GM20431 (cell line): ENCODE measurements around the gene FAM83E.
"Not testable (repeated sequence)": the region's sequence is repeated elsewhere in the genome, so short reads cannot be mapped to it uniquely, and the experiment has no call there.

ENCODE experiments used
- in situ Hi-C: fragments of 300-500 bp; cut with MseI, MboI; formaldehyde crosslinking; loops from one replicate; pipeline ENCODE4 v1.15.0; 2020; ENCODE audit warnings: low sequenced_read_pairs; ENCODE audit not compliant: unreplicated experiment

Gene FAM83E

DNA sequence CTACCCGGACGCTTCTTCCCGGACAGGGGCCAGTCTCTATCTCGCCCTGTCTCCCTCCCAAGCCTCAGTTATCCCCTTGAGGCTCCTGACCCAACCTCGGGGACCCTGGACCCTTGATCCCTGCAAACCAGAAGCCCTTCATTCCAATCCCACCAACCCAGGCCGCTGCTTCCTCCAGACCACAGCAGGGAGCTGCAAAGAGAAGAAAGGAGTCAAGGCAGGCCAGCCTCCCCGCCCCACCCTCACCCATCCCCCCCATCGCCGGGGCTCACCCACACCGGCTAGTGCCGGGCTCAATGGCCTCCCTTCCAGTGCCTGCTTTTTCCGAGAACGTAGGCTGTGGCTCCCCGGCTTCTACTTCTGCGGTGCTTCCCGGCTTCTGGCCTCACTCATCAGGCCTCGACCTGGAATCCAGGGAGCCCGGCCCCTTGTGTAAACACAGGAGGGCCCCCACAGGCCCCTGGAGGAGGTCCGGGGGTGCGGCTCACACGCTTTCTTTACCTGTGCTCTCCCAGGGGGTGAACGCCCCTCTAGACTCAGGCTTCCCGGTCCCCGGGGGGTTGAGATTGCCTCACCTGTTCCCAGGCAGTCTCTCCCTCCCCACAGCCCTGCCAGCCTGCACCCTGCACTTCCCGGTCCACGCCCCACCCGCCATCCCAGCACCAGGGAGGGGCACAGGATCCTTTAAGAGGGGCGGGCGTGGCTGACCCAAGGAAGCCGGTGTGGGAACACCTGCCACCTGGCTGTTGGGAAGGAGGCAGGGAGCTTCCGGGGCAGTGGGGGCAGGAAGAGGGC is at the start of gene FAM83E:
FAM83E (minus strand) TSS at position 641 of the 795 bp plus-strand sequence. CDS start 1,704 bp downstream, outside the sequence.
- in situ Hi-C loops, result no loop called here

DNA sequence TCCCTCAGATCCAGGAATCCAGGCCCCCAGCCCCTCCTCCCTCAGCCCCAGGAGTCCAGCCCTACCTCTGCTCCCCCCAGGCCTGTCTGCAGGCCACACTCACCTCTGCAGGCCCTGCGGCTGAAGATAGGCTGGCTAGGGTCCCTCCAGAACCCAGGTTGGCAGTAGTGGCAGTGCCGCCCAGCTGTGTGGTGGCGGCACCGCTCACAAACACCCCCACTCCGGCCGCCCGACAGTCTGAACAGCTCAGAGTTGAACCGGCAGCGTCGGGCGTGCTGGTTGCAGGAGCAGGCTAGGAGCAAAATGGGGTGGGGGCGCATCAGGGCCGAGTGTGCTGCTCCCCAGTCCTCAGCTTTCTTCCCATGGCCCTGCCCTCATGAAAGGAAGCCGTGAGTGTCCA is 49.6 kb upstream of the FAM83E start:
- in situ Hi-C loops, result no loop called here

DNA sequence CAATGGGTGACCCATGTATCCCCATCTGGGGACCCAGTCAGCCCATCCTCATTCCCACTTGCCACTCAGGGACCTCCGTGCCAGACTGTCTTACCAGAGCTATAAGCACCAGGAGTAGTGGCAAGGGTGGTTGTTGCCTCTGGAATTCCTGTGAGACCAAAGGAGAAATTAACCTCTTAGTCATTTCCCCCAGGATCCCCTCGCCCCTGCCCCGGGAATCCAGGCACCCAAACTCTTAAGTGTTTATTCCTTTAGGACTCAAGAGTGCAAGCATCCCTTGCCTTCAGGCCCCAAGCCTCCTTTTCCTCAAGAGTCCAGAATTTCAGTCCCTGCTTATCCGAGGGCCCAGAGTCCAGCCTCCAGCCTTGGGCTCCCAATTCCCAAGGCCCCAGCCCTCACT is 48.8 kb upstream of the FAM83E start:
- in situ Hi-C loops, result no loop called here

DNA sequence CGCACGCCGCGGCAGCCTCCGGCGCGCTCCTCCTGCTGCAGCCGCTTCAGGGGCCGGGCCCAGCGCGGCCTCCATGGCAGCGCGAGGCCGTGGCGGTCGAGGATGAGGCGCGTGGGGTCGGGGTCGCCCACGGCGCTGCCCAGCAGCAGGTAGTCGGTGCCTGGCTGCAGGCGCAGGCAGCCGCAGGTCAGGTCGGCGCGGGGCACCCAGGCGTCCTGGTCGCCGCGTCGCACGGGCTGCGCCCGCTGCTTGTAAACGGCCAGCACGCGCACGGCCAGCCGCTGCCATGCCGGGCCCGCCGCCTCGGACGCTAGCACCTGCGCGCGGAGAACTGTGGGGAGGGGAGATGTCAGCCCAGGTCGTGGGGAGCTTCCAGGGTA is 46.8 kb upstream of the FAM83E start:
- in situ Hi-C loops, result no loop called here

DNA sequence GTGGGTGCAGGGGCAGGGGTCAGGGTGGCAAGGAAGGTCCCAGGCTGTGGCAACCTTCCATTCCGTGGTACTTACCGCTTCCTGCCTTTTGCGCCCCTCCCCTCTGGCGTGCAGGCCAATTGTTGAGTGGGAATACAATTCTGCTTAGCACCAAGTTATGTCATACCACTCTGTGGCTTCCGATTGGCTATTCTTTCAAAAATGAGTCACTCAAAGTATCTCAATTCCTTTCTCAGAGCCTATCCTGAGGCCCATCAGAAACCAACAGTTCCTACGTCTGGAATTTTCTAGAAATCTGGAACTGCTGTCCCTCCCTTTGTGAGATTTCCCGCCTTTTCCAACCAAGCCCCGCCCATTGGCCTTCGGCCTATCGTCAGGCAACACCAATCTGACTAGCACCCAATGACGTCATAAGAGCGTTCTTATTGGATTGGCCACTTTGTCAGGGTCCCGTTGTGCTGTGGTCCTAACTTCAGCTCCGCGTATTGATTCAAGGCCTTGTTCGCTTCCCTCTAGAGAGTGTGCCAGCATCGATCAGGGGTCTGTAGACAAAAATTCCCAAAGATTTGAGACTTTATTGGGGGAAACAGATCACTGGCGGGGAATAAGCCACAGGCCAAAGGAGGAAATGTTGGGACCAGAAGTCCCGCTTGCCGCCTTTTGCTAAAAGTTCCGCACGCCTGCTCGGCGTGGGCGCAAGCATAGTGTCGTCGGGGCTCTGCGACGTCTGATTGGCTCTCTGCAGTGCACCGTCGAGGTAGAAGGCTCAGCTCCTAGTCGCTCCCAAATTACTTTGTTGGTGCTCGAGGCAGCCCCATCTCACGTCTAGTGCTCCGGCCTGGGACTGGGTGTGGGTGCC is 46.2 kb upstream of the FAM83E start:
- in situ Hi-C loops, result no loop called here

DNA sequence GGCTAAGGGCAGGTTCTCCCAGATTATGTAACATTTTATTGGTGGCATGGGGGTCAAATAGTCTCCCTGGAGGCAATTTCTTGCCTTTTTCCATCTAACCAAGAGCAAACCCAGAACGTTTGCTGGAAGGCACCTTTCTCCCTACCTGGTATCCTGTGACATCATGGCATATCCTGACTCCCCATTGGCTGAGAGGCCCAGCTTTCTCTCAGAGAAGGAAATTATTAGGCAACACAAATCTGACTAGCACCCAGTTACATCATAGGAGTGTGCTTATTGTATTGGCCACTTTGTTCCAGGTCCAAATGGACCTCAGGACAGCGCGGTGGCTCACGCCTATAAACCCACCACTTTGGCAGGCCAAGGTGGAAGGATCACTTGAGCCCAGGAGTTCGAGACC is 44.9 kb upstream of the FAM83E start:
- in situ Hi-C loops, result no loop called here

DNA sequence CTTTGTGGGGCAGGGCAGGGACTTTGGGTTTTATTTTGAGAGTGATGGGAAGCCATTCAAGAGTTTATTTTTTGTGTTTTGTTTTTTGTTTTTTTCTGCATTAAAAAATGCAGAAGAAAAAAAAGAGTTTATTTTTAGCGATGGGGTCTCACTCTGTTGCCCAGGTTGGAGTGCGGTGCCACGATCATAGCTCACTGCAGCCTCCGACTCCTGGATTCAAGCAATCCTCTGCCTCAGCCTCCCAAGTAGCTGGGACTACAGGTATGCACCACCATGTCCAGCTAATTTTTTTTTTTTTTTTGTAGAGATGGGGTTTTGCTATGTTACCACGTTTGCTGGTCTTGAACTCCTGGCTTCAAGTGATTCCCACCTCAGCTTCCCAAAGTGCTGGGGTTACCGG is 43.6 kb upstream of the FAM83E start:
- in situ Hi-C loops, result no loop called here

DNA sequence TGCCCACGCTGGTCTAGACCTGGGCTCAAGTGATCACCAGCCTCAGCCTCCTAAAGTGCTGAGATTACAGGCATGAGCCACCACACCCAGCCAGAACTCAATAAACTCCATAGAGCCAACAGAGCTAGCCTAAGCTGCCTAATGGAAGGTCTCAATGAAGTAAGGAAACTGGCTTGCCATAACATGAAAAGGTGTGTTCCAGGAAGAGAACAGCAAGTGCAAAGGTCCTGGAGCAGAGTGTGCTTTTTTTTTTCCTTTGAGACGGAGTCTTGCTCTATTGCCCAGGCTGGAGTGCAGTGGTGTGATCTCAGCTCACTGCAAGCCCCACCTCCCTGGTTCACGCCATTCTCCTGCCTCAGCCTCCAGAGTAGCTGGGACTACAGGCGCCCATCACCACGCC is 43.0 kb upstream of the FAM83E start:
- in situ Hi-C loops, result not testable (repeated sequence)

DNA sequence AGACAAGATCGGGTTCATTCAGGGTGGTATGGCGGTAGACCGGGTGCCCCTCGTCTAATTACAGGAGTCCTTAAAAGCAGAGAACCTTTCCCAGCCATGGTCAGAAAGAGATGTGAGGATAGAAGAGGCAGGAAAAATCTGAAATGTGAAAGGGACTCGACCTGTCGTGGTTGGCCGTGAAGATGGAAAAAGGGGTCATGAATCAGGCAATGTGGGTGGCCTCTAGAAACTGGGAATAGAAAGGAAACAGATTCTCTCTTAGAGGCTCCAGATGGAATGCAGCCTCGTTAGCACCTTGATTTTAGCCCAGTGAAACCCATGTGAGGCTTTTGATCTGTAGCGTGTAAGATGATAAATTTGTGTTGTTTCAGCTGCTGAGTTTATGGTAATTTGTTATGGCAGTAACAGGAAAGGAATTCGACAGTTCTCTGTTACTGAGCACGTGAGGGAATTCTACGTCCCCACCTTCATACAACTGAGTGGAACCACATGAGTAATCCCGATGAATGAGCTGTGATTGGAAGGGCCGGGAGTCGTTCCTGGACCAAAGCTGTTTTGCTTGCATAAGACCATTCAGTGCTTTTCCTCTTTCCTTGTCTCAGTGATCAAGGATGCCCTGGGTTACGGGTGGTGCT is 42.1 kb upstream of the FAM83E start:
- in situ Hi-C loops, result no loop called here

DNA sequence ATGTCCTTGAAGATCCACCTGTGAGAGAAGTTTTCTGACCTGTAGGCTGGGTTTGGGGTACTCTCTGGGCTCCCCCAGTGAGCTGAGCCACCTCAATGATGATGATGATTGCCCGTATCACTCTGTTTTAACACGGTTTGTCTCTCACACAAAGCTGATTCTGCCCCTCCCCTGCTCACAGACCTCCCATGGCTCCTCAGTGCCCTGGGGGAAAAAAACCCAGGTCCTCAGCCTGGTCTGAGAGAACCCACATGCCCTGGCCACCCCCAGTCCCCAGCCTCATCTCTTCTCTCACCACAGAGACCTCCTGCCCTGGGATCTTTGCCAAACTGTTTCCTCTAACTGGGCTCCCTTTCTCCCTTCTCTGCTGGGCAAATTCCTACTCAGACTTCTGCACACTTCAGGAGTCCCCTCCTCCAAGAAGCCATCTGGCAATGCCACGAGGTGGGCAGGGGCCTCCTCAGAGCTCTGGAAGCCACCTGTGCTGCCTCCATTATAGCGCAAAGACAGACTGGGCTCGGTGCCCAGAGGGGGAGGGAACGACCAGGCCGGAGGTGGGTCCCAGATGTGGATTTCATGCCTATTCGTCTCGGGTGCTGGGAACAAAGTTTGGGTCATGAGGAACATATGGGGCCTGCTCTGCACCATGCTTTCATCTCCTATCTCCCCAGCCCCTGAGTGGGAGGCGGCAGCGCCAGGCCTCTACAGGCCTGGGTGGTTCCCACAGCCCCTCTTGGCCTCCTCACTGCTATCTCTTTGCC is 39.6 kb upstream of the FAM83E start:
- in situ Hi-C loops, result no loop called here

DNA sequence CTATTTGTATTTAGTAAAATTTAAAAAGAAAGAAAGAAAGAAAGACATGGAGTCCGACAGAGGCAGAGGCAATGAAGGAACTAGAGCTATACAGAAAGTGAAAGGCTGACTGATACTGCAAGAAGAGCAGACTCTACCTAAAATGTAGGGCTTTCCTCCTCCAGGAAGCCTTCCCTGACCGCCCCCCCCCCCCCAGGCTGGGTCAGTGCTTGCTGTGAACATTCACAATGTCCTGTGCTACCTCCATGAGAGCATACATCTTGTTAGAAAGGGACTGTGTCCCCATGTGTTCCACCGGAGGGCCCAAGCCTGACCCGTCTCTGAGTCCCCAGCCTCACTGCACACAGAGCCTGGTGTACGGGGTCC is 36.8 kb upstream of the FAM83E start:
- in situ Hi-C loops, result no loop called here

DNA sequence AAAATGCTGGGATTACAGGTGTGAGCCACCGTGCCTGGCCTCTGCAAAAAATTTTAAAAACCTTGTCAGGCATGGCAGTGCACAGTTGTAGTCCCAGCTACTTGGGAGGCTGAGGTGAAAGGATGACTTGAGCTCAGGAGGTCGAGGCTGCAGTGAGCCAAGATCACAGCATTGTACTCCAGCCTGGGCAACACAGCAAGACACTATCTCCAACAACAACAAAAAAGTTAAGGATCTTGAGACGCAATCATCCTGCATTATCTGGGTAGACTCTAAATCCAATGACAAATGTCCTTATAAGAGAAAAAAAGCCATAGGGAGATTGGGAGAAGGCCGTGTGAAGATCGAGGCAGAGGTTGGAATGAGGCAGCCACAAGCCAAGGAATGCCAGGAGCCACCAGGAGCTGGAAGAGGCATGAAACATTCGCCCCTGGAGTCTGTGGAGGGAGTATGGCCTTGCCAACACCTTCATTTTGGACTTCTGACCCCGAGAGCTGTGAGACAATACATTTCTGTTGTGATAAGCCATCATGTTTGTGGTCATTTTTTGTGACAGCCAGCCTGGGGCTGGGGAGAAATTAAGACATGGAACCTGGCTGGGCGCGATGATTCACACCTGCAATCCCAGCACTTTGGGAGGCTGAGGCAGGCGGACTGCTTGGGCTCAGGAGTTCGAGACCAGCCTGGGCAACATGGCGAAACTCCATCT is 36.3 kb upstream of the FAM83E start:
- in situ Hi-C loops, result no loop called here

DNA sequence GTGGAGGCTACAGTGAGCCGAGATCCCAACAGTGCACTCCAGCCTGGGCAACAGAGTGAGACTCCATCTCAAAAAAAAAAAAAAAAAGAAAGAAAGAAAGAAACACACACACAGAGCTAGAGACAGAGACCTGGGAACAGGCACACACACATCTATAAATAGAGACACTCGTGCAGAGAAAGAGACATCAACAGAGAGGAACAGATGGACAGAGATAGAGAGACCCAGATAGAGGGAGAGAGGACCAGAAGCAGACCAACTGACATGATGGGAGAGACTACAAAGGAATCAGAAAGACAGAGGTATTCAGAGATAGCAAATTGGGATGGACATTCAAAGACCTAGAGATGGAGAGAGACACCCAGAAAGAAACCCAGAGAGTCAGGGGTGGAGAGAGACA is 33.3 kb upstream of the FAM83E start:
- in situ Hi-C loops, result no loop called here

DNA sequence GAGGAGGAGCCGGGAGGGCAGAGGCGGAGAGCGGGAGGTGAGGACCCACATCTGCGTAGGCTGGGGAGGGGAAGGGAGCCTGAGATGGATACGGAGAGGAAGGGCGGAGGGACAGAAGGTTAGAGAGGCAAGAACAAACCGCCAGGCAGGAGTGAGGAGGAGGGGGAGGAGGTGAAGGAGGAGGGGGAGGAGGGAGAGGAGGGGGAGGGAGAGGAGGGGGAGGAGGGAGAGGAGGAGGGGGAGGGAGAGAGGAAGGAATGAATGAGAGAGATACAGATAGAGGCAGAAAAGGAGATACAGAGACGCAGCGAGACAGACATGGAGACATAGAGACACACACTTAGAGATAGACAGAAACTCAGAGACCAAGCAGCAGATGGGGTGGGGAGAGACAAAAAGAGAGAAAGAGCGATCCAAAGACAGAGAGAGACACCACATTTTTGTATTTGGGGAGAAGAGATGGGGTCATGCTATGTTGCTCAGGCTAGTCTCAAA is 31.9 kb upstream of the FAM83E start:
- in situ Hi-C loops, result no loop called here

DNA sequence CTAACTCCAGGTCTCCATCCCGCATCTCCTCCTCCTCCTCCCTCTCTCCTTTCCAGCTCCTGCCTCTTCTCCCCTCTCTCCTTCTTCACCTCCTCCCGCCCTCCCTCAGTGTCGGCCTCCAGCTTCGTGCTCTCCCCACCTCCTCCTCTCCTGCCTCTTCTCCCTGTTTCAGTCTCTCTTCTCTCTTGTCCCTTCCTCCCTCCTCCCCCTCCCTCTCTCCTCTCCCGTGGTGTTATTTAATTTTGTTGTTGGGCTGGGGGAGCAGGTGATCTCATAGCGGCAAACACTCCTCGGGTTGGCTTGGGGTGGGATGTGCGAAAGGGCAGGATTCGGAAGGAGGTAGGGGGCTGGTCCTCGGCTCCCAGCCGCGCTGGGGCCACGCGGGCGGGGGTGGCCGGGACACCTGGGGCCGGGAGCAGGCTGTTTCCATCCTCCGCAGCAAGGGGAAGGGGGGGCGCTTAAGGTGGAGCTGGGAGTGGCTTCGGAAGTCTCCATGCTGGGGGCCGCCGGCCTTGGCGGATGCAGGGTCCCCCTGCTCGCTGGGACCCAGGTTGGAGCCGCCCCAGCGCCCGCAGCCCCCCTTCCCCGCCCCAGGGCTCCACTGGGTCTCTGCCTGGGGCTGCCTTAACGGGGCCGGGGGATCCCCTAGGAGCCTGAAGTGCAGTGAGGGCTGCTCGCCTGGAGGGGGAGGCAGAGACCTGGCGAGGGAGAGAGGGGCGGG is 31.3 kb upstream of the FAM83E start, which contains the start of gene CA11:
CA11 (minus strand) TSS at position 187 of the 721 bp plus-strand sequence. CDS start 555 bp downstream, outside the sequence.
- in situ Hi-C loops, result no loop called here

DNA sequence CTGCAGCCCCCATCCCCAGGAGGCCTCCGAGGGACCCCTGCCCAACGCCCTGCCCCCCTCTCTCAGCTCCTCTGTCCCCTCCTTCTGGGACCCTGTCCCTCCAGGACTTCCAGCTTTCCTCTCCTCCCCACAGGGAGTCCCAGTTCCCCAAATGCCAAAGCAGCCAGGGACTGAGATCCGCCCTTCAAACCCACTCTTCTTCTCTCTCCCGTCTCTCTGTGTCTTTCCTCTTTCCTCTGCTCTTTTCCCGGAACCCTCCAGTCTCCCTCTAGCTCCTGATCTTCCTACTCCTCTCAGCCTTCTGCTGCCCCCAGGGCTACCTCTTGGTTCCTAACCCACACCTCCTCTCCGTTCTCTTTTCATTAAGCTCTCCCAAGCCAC is 30.7 kb upstream of the FAM83E start:
- in situ Hi-C loops, result no loop called here

DNA sequence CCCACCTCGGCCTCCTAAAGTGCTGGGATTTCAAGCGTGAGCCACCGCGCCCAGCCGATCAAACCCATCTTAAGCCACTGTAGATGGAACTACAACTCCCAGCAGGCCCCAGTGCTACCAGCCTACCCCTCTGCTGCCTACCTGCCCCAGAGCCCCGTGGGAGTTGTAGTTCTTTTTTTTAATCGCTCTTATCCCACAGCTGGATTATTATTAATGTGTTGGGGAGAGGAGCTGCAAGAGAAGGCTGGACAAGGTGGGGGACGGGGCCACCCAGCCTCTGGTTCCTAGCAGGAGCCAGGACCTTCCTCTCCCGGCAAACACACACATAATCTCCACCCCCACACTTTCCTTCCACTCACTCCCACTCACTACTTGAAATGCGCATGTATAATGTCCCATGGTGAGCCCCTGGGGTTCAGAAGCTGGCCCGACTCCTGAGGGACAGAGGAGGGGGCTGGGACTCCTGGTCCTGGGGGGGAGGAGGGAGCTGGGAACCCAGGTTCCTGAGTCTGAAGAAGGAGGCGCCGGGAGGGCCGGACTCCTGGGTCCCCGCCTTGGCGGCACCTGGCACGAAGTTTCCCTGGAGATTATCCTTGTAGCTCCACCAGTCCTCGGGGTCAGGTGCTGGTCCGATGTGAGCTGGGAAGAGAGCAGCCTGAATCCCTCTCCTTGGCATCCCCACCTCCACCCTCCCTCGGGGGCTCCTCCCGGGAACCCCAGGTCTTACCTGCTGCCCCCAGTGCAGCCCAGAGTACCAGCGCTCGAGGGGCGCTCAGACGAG is 30.2 kb upstream of the FAM83E start:
- in situ Hi-C loops, result no loop called here

DNA sequence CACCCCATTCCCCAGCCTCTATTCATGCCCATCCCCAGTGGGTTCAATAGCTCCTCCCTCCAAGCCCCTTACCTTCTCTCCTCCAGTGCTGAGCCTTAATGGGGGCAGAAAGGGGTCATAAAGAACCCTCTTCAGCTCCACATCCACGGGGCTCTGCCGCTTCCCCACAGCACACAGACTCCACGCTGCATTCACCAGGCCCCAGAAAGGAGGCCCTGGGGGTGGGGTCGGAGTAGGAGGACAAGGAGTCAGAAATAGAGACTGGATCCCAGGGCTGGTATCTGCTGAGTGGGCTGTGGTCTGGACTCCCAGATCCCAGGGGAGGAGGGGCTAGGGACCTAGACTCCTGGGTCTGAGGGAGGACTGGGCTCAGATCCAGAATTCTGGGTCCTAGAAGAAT is 29.5 kb upstream of the FAM83E start:
- in situ Hi-C loops, result no loop called here
